K562 (cell line): ENCODE measurements around the gene ISM1. TPM values are rescaled to one million over a fixed set of nuclear protein-coding genes. Genes with fewer than 3 reads are reported as not detected.

Experiments used
- AFF4 ChIP-seq: sonication (generic); formaldehyde crosslinking; IDR thresholded peaks from 2 replicates; pipeline ENCODE4 v1.8.0; 2023; ENCODE audit warnings: mild to moderate bottlenecking, missing genetic modification reagents
- EHMT2 ChIP-seq: fragments of 450-650 bp; IDR thresholded peaks from 2 replicates; pipeline ENCODE4 v1.6.1; 2018; ENCODE audit warnings: antibody characterized with exemption
- FOXJ2 ChIP-seq: fragments of 200-800 bp; sonication (Bioruptor generic); IDR thresholded peaks from 2 replicates; pipeline ENCODE4 v1.6.1; 2016; ENCODE audit warnings: missing genetic modification characterization, missing compliant biosample characterization
- HMBOX1 ChIP-seq: sonication (generic); IDR thresholded peaks from 2 replicates; pipeline ENCODE4 v1.6.1; 2016
- KAT2B ChIP-seq: IDR thresholded peaks from one replicate; pipeline ENCODE4 v1.6.1; 2012; ENCODE audit warnings: low read depth, mild to moderate bottlenecking, control low read depth, inconsistent platforms, low read length, moderate library complexity
- MAFF ChIP-seq: IDR thresholded peaks from 2 replicates; pipeline ENCODE4 v1.6.1; 2012; ENCODE audit warnings: low read length, improper control_type of control experiment
- NR4A1 ChIP-seq, 2 experiments: fragments of 250-450 bp in 1 of 2; fragments of 450-650 bp in 1 of 2; sonication (Bioruptor Pico) in 1 of 2; IDR thresholded peaks; 2 replicates each; pipeline versions ENCODE4 v1.4.0 to v1.6.1; 2016 to 2020; ENCODE audit warnings: mild to moderate bottlenecking in 2 of 2, missing compliant biosample characterization in 1 of 2, missing genetic modification characterization in 1 of 2, moderate library complexity in 1 of 2
- PHB2 ChIP-seq: fragments of 450-650 bp; IDR thresholded peaks from 2 replicates; pipeline ENCODE4 v1.6.1; 2017; ENCODE audit warnings: low read depth
- ZNF217 ChIP-seq: sonication (generic); formaldehyde crosslinking; IDR thresholded peaks from 2 replicates; pipeline ENCODE4 v1.8.0; 2022; ENCODE audit warnings: mild to moderate bottlenecking, missing genetic modification reagents
- ZNF699 ChIP-seq: fragments of 250-450 bp; sonication (Bioruptor Pico); IDR thresholded peaks from 2 replicates; pipeline ENCODE4 v1.8.0; 2021; ENCODE audit warnings: mild to moderate bottlenecking, moderate library complexity; ENCODE audit not compliant: insufficient replicate concordance
- polyA plus RNA-seq, 8 experiments: library from polyadenylated mRNA; depleted of rRNA in 4 of 8; stranded (reverse) in 5 of 8; unstranded in 3 of 8; fragments of >200 nt; fragmentation: Nextera tagmentation in 2 of 8; fragmentation: Illumina TruSeq in 1 of 8; extraction: Ambion mirVana in 2 of 8; extraction: Trizol in 1 of 8; gene quantifications; 2 replicates each; pipeline versions ENCODE4 v1.2.1 to v1.2.3, GENCODE V29; 2011 to 2014; ENCODE audit warnings: inconsistent platforms in 1 of 8, missing spikeins in 1 of 8
- total RNA-seq, 7 experiments: library from RNA; depleted of rRNA in 6 of 7; stranded (reverse); fragments of >200 nt in 6 of 7; fragmentation: Illumina TruSeq in 2 of 7; extraction: Trizol in 2 of 7; gene quantifications; 2 replicates each; pipeline versions ENCODE4 v1.2.1 to v1.2.3, GENCODE V29; 2011 to 2021; ENCODE audit warnings: low replicate concordance in 1 of 7
- TF ChIP-seq, protein P1 (sequence below), 2 experiments: fragments of 450-650 bp in 1 of 2; sonication (generic) in 1 of 2; formaldehyde crosslinking; conservative IDR thresholded peaks; 2 replicates each; pipeline versions ENCODE4 v1.4.0 to v1.8.1; 2020 to 2022; ENCODE audit warnings: mild to moderate bottlenecking in 1 of 2, missing genetic modification reagents in 1 of 2
- TF ChIP-seq, protein P2 (sequence below): IDR thresholded peaks from 3 replicates; pipeline ENCODE4 v1.6.1; 2011; ENCODE audit warnings: borderline replicate concordance, mild to moderate bottlenecking, moderate library complexity; ENCODE audit not compliant: insufficient read length; ENCODE audit errors: extremely low read depth
- TF ChIP-seq, protein P3 (sequence below): sonication (generic); formaldehyde crosslinking; IDR thresholded peaks from 2 replicates; pipeline ENCODE4 v1.9.0; 2022; ENCODE audit warnings: mild to moderate bottlenecking, missing genetic modification reagents
- TF ChIP-seq, protein P4 (sequence below): sonication (generic); formaldehyde crosslinking; IDR thresholded peaks from 2 replicates; pipeline ENCODE4 v1.5.0; 2020; ENCODE audit warnings: missing genetic modification reagents
- TF ChIP-seq, protein P5 (sequence below): fragments of 450-650 bp; IDR thresholded peaks from 2 replicates; pipeline ENCODE4 v1.7.0; 2016; ENCODE audit warnings: borderline replicate concordance

The ISM1 gene
- total and polyA plus RNA-seq, 9 of the 15 experiments (the other 6 are each of a cell fraction or from before 2014, with no cell fraction given) = not detected

- TF ChIP-seq AFF4 (CRISPR knock-in tag) (no peak), KAT2B (no peak), FOXJ2 (tag) (no peak), PHB2 (no peak), ZNF699 (CRISPR knock-in tag) (no peak), HMBOX1 (no peak), EHMT2 (no peak), MAFF (no peak), NR4A1 (CRISPR knock-in tag; IDR thresholded peaks at IDR 0.05) (no peak), NR4A1 (tag; IDR thresholded peaks at IDR 0.05) (no peak), ZNF217 (CRISPR knock-in tag) (no peak)
- TF ChIP-seq, protein P1, sequence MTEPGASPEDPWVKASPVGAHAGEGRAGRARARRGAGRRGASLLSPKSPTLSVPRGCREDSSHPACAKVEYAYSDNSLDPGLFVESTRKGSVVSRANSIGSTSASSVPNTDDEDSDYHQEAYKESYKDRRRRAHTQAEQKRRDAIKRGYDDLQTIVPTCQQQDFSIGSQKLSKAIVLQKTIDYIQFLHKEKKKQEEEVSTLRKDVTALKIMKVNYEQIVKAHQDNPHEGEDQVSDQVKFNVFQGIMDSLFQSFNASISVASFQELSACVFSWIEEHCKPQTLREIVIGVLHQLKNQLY (CRISPR knock-in tag; conservative IDR thresholded peaks at IDR 0.05) = no peak
- TF ChIP-seq, protein P2, sequence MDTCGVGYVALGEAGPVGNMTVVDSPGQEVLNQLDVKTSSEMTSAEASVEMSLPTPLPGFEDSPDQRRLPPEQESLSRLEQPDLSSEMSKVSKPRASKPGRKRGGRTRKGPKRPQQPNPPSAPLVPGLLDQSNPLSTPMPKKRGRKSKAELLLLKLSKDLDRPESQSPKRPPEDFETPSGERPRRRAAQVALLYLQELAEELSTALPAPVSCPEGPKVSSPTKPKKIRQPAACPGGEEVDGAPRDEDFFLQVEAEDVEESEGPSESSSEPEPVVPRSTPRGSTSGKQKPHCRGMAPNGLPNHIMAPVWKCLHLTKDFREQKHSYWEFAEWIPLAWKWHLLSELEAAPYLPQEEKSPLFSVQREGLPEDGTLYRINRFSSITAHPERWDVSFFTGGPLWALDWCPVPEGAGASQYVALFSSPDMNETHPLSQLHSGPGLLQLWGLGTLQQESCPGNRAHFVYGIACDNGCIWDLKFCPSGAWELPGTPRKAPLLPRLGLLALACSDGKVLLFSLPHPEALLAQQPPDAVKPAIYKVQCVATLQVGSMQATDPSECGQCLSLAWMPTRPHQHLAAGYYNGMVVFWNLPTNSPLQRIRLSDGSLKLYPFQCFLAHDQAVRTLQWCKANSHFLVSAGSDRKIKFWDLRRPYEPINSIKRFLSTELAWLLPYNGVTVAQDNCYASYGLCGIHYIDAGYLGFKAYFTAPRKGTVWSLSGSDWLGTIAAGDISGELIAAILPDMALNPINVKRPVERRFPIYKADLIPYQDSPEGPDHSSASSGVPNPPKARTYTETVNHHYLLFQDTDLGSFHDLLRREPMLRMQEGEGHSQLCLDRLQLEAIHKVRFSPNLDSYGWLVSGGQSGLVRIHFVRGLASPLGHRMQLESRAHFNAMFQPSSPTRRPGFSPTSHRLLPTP = no peak
- TF ChIP-seq, protein P3, sequence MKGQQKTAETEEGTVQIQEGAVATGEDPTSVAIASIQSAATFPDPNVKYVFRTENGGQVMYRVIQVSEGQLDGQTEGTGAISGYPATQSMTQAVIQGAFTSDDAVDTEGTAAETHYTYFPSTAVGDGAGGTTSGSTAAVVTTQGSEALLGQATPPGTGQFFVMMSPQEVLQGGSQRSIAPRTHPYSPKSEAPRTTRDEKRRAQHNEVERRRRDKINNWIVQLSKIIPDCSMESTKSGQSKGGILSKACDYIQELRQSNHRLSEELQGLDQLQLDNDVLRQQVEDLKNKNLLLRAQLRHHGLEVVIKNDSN (CRISPR knock-in tag) = peak; percentile 24; the same call in 1 of the 2 replicates
- TF ChIP-seq, protein P4, sequence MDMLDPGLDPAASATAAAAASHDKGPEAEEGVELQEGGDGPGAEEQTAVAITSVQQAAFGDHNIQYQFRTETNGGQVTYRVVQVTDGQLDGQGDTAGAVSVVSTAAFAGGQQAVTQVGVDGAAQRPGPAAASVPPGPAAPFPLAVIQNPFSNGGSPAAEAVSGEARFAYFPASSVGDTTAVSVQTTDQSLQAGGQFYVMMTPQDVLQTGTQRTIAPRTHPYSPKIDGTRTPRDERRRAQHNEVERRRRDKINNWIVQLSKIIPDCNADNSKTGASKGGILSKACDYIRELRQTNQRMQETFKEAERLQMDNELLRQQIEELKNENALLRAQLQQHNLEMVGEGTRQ = peak; percentile 36; the same call in 1 of the 2 replicates
- TF ChIP-seq, protein P5, sequence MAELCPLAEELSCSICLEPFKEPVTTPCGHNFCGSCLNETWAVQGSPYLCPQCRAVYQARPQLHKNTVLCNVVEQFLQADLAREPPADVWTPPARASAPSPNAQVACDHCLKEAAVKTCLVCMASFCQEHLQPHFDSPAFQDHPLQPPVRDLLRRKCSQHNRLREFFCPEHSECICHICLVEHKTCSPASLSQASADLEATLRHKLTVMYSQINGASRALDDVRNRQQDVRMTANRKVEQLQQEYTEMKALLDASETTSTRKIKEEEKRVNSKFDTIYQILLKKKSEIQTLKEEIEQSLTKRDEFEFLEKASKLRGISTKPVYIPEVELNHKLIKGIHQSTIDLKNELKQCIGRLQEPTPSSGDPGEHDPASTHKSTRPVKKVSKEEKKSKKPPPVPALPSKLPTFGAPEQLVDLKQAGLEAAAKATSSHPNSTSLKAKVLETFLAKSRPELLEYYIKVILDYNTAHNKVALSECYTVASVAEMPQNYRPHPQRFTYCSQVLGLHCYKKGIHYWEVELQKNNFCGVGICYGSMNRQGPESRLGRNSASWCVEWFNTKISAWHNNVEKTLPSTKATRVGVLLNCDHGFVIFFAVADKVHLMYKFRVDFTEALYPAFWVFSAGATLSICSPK = no peak
Observed at GRCh38 chr20:13295637-13296036, 74.6 kb downstream of the ISM1 start (continued).
